ENCODE results near the gene SPTBN4.
"Not testable (repeated sequence)": the region's sequence is repeated elsewhere in the genome, so short reads cannot be mapped to it uniquely, and the experiment has no call there.

Gene SPTBN4

DNA sequence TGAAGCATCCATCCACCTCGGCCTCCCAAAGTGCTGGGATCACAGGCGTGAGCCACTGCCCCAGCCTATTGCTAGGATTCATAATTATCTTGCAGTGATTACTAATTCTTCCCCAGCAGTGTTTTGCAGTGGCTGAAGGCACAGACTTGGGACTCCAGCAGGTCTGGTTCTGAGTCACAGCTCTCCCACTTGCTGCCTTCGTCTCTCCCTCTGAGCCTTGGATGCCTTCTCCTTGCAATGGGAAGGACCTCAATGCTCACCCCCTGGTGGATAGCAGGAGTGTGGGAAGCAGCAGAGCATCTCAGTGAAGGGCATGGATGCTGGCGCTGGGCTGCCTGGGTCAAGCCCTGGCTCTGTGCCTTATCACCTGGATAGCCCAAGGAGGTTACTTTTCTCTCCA is 72.3 kb downstream of the SPTBN4 start:
- Histone ChIP-seq H3K9ac (ENCODE audit: low read length) (no peak overlapping the region), H3K4me3 (ENCODE audit: insufficient read depth in 1 of 2, low read depth in 1 of 2, low read length in 2 of 2) (no peak overlapping the region), H3K18ac (ENCODE audit: low read depth in 1 of 2, low read length in 2 of 2) (no peak overlapping the region), H2AFZ (ENCODE audit: low read depth, low read length) (no peak overlapping the region), H3K4me1 (ENCODE audit: control insufficient read depth, insufficient read depth, low read depth, low read length) (peaks cover 2% of the 10 kb centered on the region), H2AK5ac (ENCODE audit: low read length, severe bottlenecking) (no peak overlapping the region), H3K27ac (ENCODE audit: low read length, poor library complexity, severe bottlenecking) (no peak overlapping the region), H2BK5ac (ENCODE audit: low read depth, low read length, poor library complexity, severe bottlenecking) (no peak overlapping the region), H4K8ac (ENCODE audit: low read length) (no peak overlapping the region), H3K27me3 (ENCODE audit: control insufficient read depth in 1 of 2, insufficient read depth in 1 of 2, low read length in 2 of 2) (peaks cover 14 to 16% of the 10 kb centered on the region in 2 experiments), H3K23ac (ENCODE audit: low read length in 2 of 2) (no peak overlapping the region), H3K36me3 (ENCODE audit: control insufficient read depth in 1 of 2, insufficient read depth in 2 of 2, low read depth in 1 of 2, low read length in 2 of 2) (no peaks in the 10 kb centered on the region), H3K79me1 (replicated peaks; ENCODE audit: low read length, poor library complexity, severe bottlenecking) (no peaks in the 10 kb centered on the region), H3K14ac (ENCODE audit: low read length in 2 of 2) (no peak overlapping the region), H3K4me2 (ENCODE audit: low read length, poor library complexity, severe bottlenecking) (no peak overlapping the region), H3K4ac (ENCODE audit: low read depth in 1 of 2, low read length in 2 of 2) (no peak overlapping the region), H2BK15ac (ENCODE audit: low read depth, poor library complexity, severe bottlenecking) (no peak overlapping the region), H2BK12ac (ENCODE audit: low read length in 2 of 2) (no peak overlapping the region), H4K91ac (ENCODE audit: low read length) (no peak overlapping the region), H3K9me3 (ENCODE audit: control insufficient read depth, low read length) (no peaks in the 10 kb centered on the region), H2BK120ac (ENCODE audit: low read depth, low read length) (no peak overlapping the region)
- DNase-seq, result peak; percentile 18
- 77% methylated on average over 4 of the region's 4 CpGs for WGBS

DNA sequence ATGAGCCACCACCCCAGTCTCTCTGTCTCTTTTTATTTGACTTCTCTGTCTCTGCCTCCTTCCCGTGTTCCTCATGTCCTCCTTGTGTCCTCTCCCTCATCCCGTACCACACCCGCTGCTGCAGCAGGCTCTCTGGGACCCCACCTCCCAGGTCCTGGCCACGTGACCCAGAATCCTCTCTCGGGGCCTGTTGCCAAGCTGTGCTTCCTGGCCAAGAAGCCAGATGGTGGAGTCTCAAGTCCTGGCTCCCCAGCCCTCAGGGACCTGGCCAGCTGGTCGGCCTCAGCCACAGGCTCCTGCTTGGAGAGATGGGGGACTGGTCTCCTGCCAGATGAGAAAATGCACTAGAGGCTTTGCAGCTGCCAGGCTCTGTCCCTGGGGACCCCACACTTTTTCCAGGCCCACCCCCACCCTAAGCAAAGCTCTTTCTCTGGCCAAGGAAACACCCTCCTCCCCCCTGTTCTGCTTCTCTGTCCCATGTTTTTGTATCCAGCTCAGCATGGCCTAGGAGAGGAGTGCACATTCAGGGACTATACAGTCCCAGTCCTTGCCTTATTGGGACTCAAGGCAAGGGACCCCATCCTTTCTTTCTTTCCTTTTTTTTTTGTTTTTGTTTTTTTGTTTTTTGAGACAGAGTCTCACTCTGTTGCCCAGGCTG is 75.5 kb downstream of the SPTBN4 start:
- Histone ChIP-seq H2BK12ac (ENCODE audit: low read length in 2 of 2) (no peak overlapping the region), H2BK15ac (ENCODE audit: low read depth, poor library complexity, severe bottlenecking) (no peak overlapping the region), H3K14ac (ENCODE audit: low read length in 2 of 2) (peak overlapping the region in 1 of 2 experiments; percentile 15), H3K23ac (ENCODE audit: low read length in 2 of 2) (no peak overlapping the region), H3K79me1 (replicated peaks; ENCODE audit: low read length, poor library complexity, severe bottlenecking) (no peaks in the 10 kb centered on the region), H3K4me1 (ENCODE audit: control insufficient read depth, insufficient read depth, low read depth, low read length) (peaks cover 2% of the 10 kb centered on the region), H4K8ac (ENCODE audit: low read length) (no peak overlapping the region), H2BK120ac (ENCODE audit: low read depth, low read length) (no peak overlapping the region), H2BK5ac (ENCODE audit: low read depth, low read length, poor library complexity, severe bottlenecking) (no peak overlapping the region), H3K9me3 (ENCODE audit: control insufficient read depth, low read length) (no peaks in the 10 kb centered on the region), H3K36me3 (ENCODE audit: control insufficient read depth in 1 of 2, insufficient read depth in 2 of 2, low read depth in 1 of 2, low read length in 2 of 2) (no peaks in the 10 kb centered on the region), H3K4ac (ENCODE audit: low read depth in 1 of 2, low read length in 2 of 2) (no peak overlapping the region), H3K9ac (ENCODE audit: low read length) (no peak overlapping the region), H3K27me3 (ENCODE audit: control insufficient read depth in 1 of 2, insufficient read depth in 1 of 2, low read length in 2 of 2) (peaks cover 6 to 8% of the 10 kb centered on the region in 2 experiments), H2AFZ (ENCODE audit: low read depth, low read length) (peak overlapping the region; percentile 23), H4K91ac (ENCODE audit: low read length) (no peak overlapping the region), H2AK5ac (ENCODE audit: low read length, severe bottlenecking) (no peak overlapping the region), H3K18ac (ENCODE audit: low read depth in 1 of 2, low read length in 2 of 2) (no peak overlapping the region), H3K27ac (ENCODE audit: low read length, poor library complexity, severe bottlenecking) (no peak overlapping the region), H3K4me2 (ENCODE audit: low read length, poor library complexity, severe bottlenecking) (no peak overlapping the region), H3K4me3 (ENCODE audit: insufficient read depth in 1 of 2, low read depth in 1 of 2, low read length in 2 of 2) (no peak overlapping the region)
- WGBS, result 69% methylated on average over 6 of the region's 6 CpGs
- DNase-seq, result peak; percentile 17

DNA sequence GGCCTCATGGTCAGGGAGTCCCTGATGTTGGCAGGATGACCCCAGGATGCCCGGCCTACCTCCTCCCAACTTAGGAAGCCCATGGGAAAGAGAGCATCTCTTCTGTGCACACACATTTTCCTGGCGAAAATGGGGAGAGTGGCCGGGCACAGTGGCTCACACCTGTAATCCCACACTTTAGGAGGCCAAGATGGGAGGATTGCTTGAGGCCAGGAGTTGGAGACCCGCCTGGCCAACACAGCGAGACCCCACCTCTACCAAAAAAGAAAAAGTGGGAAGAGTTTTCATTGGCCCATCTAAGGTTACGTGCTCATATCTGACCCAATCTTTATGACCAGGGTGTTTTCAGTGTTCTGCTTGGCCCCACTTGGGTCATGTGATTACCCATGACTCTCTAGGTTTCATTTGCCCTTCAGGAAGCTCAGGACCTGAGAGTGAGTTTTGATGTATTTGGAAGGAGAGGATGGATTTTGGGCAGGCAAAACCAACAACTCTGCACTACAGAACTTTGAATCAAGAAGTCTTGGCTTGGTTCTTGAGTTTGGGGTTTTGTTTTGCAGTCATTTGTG is 76.3 kb downstream of the SPTBN4 start:
- Histone ChIP-seq H3K79me1 (replicated peaks; ENCODE audit: low read length, poor library complexity, severe bottlenecking) (no peaks in the 10 kb centered on the region), H3K4me1 (ENCODE audit: control insufficient read depth, insufficient read depth, low read depth, low read length) (peaks cover 2% of the 10 kb centered on the region), H2BK12ac (ENCODE audit: low read length in 2 of 2) (no peak overlapping the region), H2BK15ac (ENCODE audit: low read depth, poor library complexity, severe bottlenecking) (no peak overlapping the region), H3K36me3 (ENCODE audit: control insufficient read depth in 1 of 2, insufficient read depth in 2 of 2, low read depth in 1 of 2, low read length in 2 of 2) (no peaks in the 10 kb centered on the region), H3K4ac (ENCODE audit: low read depth in 1 of 2, low read length in 2 of 2) (no peak overlapping the region), H2AFZ (ENCODE audit: low read depth, low read length) (no peak overlapping the region), H2BK5ac (ENCODE audit: low read depth, low read length, poor library complexity, severe bottlenecking) (no peak overlapping the region), H3K27ac (ENCODE audit: low read length, poor library complexity, severe bottlenecking) (no peak overlapping the region), H3K9ac (ENCODE audit: low read length) (no peak overlapping the region), H2AK5ac (ENCODE audit: low read length, severe bottlenecking) (no peak overlapping the region), H3K9me3 (ENCODE audit: control insufficient read depth, low read length) (no peaks in the 10 kb centered on the region), H3K18ac (ENCODE audit: low read depth in 1 of 2, low read length in 2 of 2) (no peak overlapping the region), H3K4me2 (ENCODE audit: low read length, poor library complexity, severe bottlenecking) (no peak overlapping the region), H3K23ac (ENCODE audit: low read length in 2 of 2) (peak overlapping the region in 1 of 2 experiments; percentile 40), H4K91ac (ENCODE audit: low read length) (no peak overlapping the region), H3K27me3 (ENCODE audit: control insufficient read depth in 1 of 2, insufficient read depth in 1 of 2, low read length in 2 of 2) (peaks cover 0 to 3% of the 10 kb centered on the region in 2 experiments), H2BK120ac (ENCODE audit: low read depth, low read length) (no peak overlapping the region), H3K4me3 (ENCODE audit: insufficient read depth in 1 of 2, low read depth in 1 of 2, low read length in 2 of 2) (no peak overlapping the region), H4K8ac (ENCODE audit: low read length) (no peak overlapping the region), H3K14ac (ENCODE audit: low read length in 2 of 2) (peak overlapping the region in 1 of 2 experiments; percentile 36)
- WGBS, result 80% methylated on average over 5 of the region's 6 CpGs
- DNase-seq, result no peak

DNA sequence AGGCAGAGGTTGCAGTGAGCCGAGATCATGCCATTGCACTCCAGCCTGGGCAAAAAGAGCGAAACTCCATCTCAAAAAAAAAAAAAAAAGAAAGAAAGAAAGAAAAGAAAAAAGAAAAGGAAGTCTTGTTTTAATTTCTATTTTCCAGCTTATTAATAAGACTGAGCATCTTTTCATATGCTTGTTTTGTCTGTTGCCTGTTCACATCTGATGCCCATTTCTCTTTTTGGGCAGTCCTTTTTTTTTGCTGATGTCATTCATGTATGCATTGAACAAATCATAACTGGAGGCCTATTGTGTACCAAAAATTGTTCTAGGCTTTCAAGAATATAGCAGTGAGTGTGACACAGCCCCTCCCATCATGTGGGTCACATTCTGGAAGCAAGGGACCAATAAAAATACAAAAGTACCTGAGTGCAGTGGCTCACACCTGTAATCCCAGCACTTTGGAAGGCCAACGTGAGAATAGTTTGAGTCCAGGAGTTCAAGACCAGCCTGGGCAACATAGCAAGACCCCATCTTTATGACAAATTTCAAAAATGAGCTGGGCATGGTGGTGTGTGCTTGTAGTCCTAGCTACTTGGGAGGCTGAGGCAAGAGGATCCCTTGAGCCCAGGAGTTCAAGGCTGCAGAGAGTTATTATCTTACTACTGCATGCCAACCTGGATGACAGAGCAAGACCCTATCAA is 79.5 kb downstream of the SPTBN4 start:
- H3K36me3 ChIP-seq (ENCODE audit: control insufficient read depth in 1 of 2, insufficient read depth in 2 of 2, low read depth in 1 of 2, low read length in 2 of 2); H4K8ac ChIP-seq (ENCODE audit: low read length); H3K23ac ChIP-seq (ENCODE audit: low read length in 2 of 2); H3K4me1 ChIP-seq (ENCODE audit: control insufficient read depth, insufficient read depth, low read depth, low read length); H3K9ac ChIP-seq (ENCODE audit: low read length); H3K14ac ChIP-seq (ENCODE audit: low read length in 2 of 2); H3K27ac ChIP-seq (ENCODE audit: low read length, poor library complexity, severe bottlenecking); H3K4me3 ChIP-seq (ENCODE audit: insufficient read depth in 1 of 2, low read depth in 1 of 2, low read length in 2 of 2); H3K4ac ChIP-seq (ENCODE audit: low read depth in 1 of 2, low read length in 2 of 2); H3K18ac ChIP-seq (ENCODE audit: low read depth in 1 of 2, low read length in 2 of 2); H2BK15ac ChIP-seq (ENCODE audit: low read depth, poor library complexity, severe bottlenecking); H2AK5ac ChIP-seq (ENCODE audit: low read length, severe bottlenecking); H2BK120ac ChIP-seq (ENCODE audit: low read depth, low read length); H3K79me1 ChIP-seq (replicated peaks; ENCODE audit: low read length, poor library complexity, severe bottlenecking); H2AFZ ChIP-seq (ENCODE audit: low read depth, low read length); H2BK12ac ChIP-seq (ENCODE audit: low read length in 2 of 2); H2BK5ac ChIP-seq (ENCODE audit: low read depth, low read length, poor library complexity, severe bottlenecking); DNase-seq; H3K4me2 ChIP-seq (ENCODE audit: low read length, poor library complexity, severe bottlenecking); H4K91ac ChIP-seq (ENCODE audit: low read length); H3K9me3 ChIP-seq (ENCODE audit: control insufficient read depth, low read length): not testable (repeated sequence)
- H3K27me3 ChIP-seq (ENCODE audit: control insufficient read depth in 1 of 2, insufficient read depth in 1 of 2, low read length in 2 of 2), result peaks cover 15 to 25% of the 10 kb centered on the region in 2 experiments
- 25% methylated on average over 1 of the region's 3 CpGs for WGBS
